HepG2 (cell line): ENCODE results near the gene MEDAG. TPM values are rescaled to one million over a fixed set of nuclear protein-coding genes. Genes with fewer than 3 reads are reported as not detected.

ENCODE experiments used
- ARID2 ChIP-seq: sonication (generic); formaldehyde crosslinking; IDR thresholded peaks from 2 replicates; pipeline ENCODE4 v1.8.1; 2022; ENCODE audit warnings: mild to moderate bottlenecking, missing genetic modification reagents, borderline replicate concordance
- CAMTA2 ChIP-seq: sonication (generic); formaldehyde crosslinking; IDR thresholded peaks from 2 replicates; pipeline ENCODE4 v1.4.0; 2020; ENCODE audit warnings: mild to moderate bottlenecking, missing genetic modification reagents, borderline replicate concordance
- FIP1L1 ChIP-seq: fragments of 200-400 bp; formaldehyde crosslinking; IDR thresholded peaks from 2 replicates; pipeline ENCODE4 v1.6.1; 2018; ENCODE audit warnings: low read depth, mild to moderate bottlenecking, low read length, moderate library complexity, borderline replicate concordance; ENCODE audit not compliant: insufficient read depth
- HMGXB4 ChIP-seq, 2 experiments: sonication (generic) in 1 of 2; formaldehyde crosslinking in 1 of 2; IDR thresholded peaks; 2 replicates each; pipeline versions ENCODE4 v1.4.0 to v1.6.1; 2018 to 2020; ENCODE audit warnings: missing genetic modification reagents in 2 of 2, borderline replicate concordance in 1 of 2, low read depth in 1 of 2, mild to moderate bottlenecking in 1 of 2, missing biosample characterization in 1 of 2
- HNRNPL ChIP-seq: fragments of 200-400 bp; formaldehyde crosslinking; IDR thresholded peaks from 2 replicates; pipeline ENCODE4 v1.6.1; 2017; ENCODE audit warnings: mild to moderate bottlenecking, low read depth, low read length
- LRRFIP1 ChIP-seq: sonication (generic); formaldehyde crosslinking; conservative IDR thresholded peaks from 2 replicates; pipeline ENCODE4 v1.4.0; 2020; ENCODE audit warnings: missing genetic modification reagents
- MAZ ChIP-seq, 2 experiments: sonication (generic) in 1 of 2; formaldehyde crosslinking in 1 of 2; IDR thresholded peaks; 2 replicates each; pipeline versions ENCODE4 v1.5.0 to v1.6.1; 2012 to 2020; ENCODE audit warnings: low read depth in 2 of 2, mild to moderate bottlenecking in 2 of 2, borderline replicate concordance in 1 of 2, improper control_type of control experiment in 1 of 2, low read length in 1 of 2, missing genetic modification reagents in 1 of 2, moderate library complexity in 1 of 2
- MIER3 ChIP-seq: IDR thresholded peaks from 2 replicates; pipeline ENCODE4 v1.6.1; 2016; ENCODE audit warnings: missing compliant biosample characterization, borderline replicate concordance
- NFIB ChIP-seq: sonication (generic); formaldehyde crosslinking; IDR thresholded peaks from 2 replicates; pipeline ENCODE4 v1.9.0; 2021; ENCODE audit warnings: missing genetic modification reagents, mild to moderate bottlenecking, borderline replicate concordance
- NR2F1 ChIP-seq, 2 experiments: fragments of 450-650 bp in 1 of 2; formaldehyde crosslinking in 1 of 2; IDR thresholded peaks; 2 replicates each; pipeline versions ENCODE4 v1.5.0 to v1.6.1; 2016 to 2020; ENCODE audit warnings: mild to moderate bottlenecking in 1 of 2, missing compliant biosample characterization in 1 of 2, missing genetic modification reagents in 1 of 2, moderate library complexity in 1 of 2
- PAF1 ChIP-seq: IDR thresholded peaks from 2 replicates; pipeline ENCODE4 v1.6.1; 2016; ENCODE audit warnings: missing genetic modification reagents, missing compliant biosample characterization
- YEATS2 ChIP-seq: sonication (generic); formaldehyde crosslinking; IDR thresholded peaks from 2 replicates; pipeline ENCODE4 v1.4.0; 2020; ENCODE audit warnings: missing genetic modification reagents, borderline replicate concordance
- ZKSCAN1 ChIP-seq: fragments of 150-350 bp; IDR thresholded peaks from 2 replicates; pipeline ENCODE4 v1.6.1; 2014; ENCODE audit warnings: low read length
- ZMYM3 ChIP-seq: sonication (generic); formaldehyde crosslinking; IDR thresholded peaks from 2 replicates; pipeline ENCODE4 v1.5.1; 2020; ENCODE audit warnings: mild to moderate bottlenecking, missing genetic modification reagents
- ZNF230 ChIP-seq: sonication (generic); formaldehyde crosslinking; IDR thresholded peaks from 2 replicates; pipeline ENCODE4 v1.4.0; 2020; ENCODE audit warnings: mild to moderate bottlenecking, missing genetic modification reagents
- ZNF337 ChIP-seq: sonication (generic); formaldehyde crosslinking; IDR thresholded peaks from 2 replicates; pipeline ENCODE4 v1.5.1; 2020; ENCODE audit warnings: missing genetic modification reagents, low read depth, mild to moderate bottlenecking, borderline replicate concordance
- ZNF556 ChIP-seq: sonication (generic); formaldehyde crosslinking; IDR thresholded peaks from 2 replicates; pipeline ENCODE4 v1.4.0; 2020; ENCODE audit warnings: mild to moderate bottlenecking, missing genetic modification reagents, borderline replicate concordance
- ZNF780A ChIP-seq: sonication (generic); formaldehyde crosslinking; IDR thresholded peaks from 2 replicates; pipeline ENCODE4 v1.8.0; 2022; ENCODE audit warnings: mild to moderate bottlenecking, missing genetic modification reagents, moderate library complexity
- ZNF782 ChIP-seq: sonication (generic); formaldehyde crosslinking; IDR thresholded peaks from 2 replicates; pipeline ENCODE4 v1.4.0; 2020; ENCODE audit warnings: missing genetic modification reagents, mild to moderate bottlenecking, borderline replicate concordance
- polyA plus RNA-seq, 8 experiments: library from polyadenylated mRNA; depleted of rRNA in 3 of 8; stranded (reverse) in 7 of 8; unstranded in 1 of 8; fragments of >200 nt; fragmentation: Illumina TruSeq in 4 of 8; extraction: Trizol in 4 of 8; gene quantifications; 2 replicates each; pipeline versions ENCODE4 v1.2.1 to v1.2.3, GENCODE V29; 2011 to 2016; ENCODE audit warnings: low read depth in 4 of 8, missing spikeins in 1 of 8, mixed read lengths in 1 of 8; ENCODE audit not compliant: insufficient read depth in 1 of 8
- total RNA-seq, 5 experiments: library from RNA; depleted of rRNA; stranded (reverse); fragments of >200 nt; fragmentation: Illumina TruSeq; extraction: Trizol; gene quantifications; 2 replicates each; pipeline ENCODE4 v1.2.3, GENCODE V29; 2016; ENCODE audit warnings: low read depth in 1 of 5
- TF ChIP-seq, protein P1 (sequence below): sonication (generic); formaldehyde crosslinking; IDR thresholded peaks from 2 replicates; pipeline ENCODE4 v1.8.0; 2023; ENCODE audit warnings: mild to moderate bottlenecking, missing genetic modification reagents
- TF ChIP-seq, protein P2 (sequence below): sonication (generic); formaldehyde crosslinking; IDR thresholded peaks from 2 replicates; pipeline ENCODE4 v1.5.0; 2020; ENCODE audit warnings: mild to moderate bottlenecking, missing genetic modification reagents

Gene MEDAG
- total and polyA plus RNA-seq, 2 of the 13 experiments (the other 11 are each of a cell fraction or from before 2014, with no cell fraction given): not detected

- TF ChIP-seq, protein P1, sequence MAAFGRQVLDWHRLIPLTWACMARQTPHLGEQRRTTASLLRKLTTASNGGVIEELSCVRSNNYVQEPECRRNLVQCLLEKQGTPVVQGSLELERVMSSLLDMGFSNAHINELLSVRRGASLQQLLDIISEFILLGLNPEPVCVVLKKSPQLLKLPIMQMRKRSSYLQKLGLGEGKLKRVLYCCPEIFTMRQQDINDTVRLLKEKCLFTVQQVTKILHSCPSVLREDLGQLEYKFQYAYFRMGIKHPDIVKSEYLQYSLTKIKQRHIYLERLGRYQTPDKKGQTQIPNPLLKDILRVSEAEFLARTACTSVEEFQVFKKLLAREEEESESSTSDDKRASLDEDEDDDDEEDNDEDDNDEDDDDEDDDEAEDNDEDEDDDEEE: no peak
- TF ChIP-seq MAZ (IDR thresholded peaks at IDR 0.05; ENCODE audit: borderline replicate concordance, low read depth, low read length) (no peak), MAZ (CRISPR knock-in tag; IDR thresholded peaks at IDR 0.05; ENCODE audit: low read depth) (0 out of 2 replicates have a peak, but pooled peaks have one; percentile 34), ZNF230 (CRISPR knock-in tag) (no peak), CAMTA2 (CRISPR knock-in tag) (no peak), ZKSCAN1 (no peak), NFIB (CRISPR knock-in tag) (no peak), MIER3 (CRISPR knock-in tag) (no peak), ZNF556 (CRISPR knock-in tag) (no peak), HNRNPL (no peak), ZNF337 (no peak), ARID2 (CRISPR knock-in tag) (no peak), ZNF780A (no peak), ZMYM3 (CRISPR knock-in tag) (peak; percentile 83), FIP1L1 (no peak), PAF1 (no peak), NR2F1 (CRISPR knock-in tag; IDR thresholded peaks at IDR 0.05) (no peak; a peak in 1 of 4 replicates), YEATS2 (CRISPR knock-in tag) (peak; percentile 31; the same call in 1 of the 2 replicates), HMGXB4 (CRISPR knock-in tag; IDR thresholded peaks at IDR 0.05; ENCODE audit: borderline replicate concordance in 1 of 2, low read depth in 1 of 2) (peak; percentile 56 to 77; a peak in 3 of 4 replicates), LRRFIP1 (CRISPR knock-in tag) (no peak), ZNF782 (CRISPR knock-in tag) (no peak)
- TF ChIP-seq, protein P2, sequence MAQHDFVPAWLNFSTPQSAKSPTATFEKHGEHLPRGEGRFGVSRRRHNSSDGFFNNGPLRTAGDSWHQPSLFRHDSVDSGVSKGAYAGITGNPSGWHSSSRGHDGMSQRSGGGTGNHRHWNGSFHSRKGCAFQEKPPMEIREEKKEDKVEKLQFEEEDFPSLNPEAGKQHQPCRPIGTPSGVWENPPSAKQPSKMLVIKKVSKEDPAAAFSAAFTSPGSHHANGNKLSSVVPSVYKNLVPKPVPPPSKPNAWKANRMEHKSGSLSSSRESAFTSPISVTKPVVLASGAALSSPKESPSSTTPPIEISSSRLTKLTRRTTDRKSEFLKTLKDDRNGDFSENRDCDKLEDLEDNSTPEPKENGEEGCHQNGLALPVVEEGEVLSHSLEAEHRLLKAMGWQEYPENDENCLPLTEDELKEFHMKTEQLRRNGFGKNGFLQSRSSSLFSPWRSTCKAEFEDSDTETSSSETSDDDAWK (CRISPR knock-in tag): no peak
Observed at GRCh38 chr13:30865123-30866049, 40.7 kb upstream of the MEDAG start (continued).
